IPS-15b (cell line): Measurements from ENCODE around the gene SERINC5.
"Not testable (repeated sequence)": the region's sequence is repeated elsewhere in the genome, so short reads cannot be mapped to it uniquely, and the experiment has no call there.

Experiments used
- H3K27me3 ChIP-seq: one replicate; pipeline ENCODE4 v1.6.1; 2013; ENCODE audit warnings: low read length; ENCODE audit not compliant: control insufficient read depth, insufficient read depth
- H3K36me3 ChIP-seq: one replicate; pipeline ENCODE4 v1.6.1; 2013; ENCODE audit warnings: low read length; ENCODE audit not compliant: control insufficient read depth, insufficient read depth
- H3K4me1 ChIP-seq: one replicate; pipeline ENCODE4 v1.6.1; 2013; ENCODE audit warnings: mild to moderate bottlenecking, low read length; ENCODE audit not compliant: control insufficient read depth, insufficient read depth
- H3K4me3 ChIP-seq: one replicate; pipeline ENCODE4 v1.5.1; 2013; ENCODE audit warnings: low read depth, low read length
- H3K9ac ChIP-seq: one replicate; pipeline ENCODE4 v1.6.1; 2013; ENCODE audit warnings: low read depth, mild to moderate bottlenecking, low read length
- H3K9me3 ChIP-seq: one replicate; pipeline ENCODE4 v1.6.1; 2013; ENCODE audit warnings: mild to moderate bottlenecking, low read length; ENCODE audit not compliant: control insufficient read depth, insufficient read depth

Gene SERINC5

GRCh38 chr5:80255811-80256712 is at the start of gene SERINC5:
Gene SERINC5 (minus strand): TSS chr5:80256048. CDS start chr5:80255922, 126 bp downstream.
- no peaks in the 10 kb centered on the region for H3K9me3 ChIP-seq
- peak within 1 kb of the TSS; percentile 97 for H3K4me3 ChIP-seq
- H3K36me3 ChIP-seq = peaks cover 6% of the 10 kb centered on the region
- no peaks in the 10 kb centered on the region for H3K27me3 ChIP-seq
- H3K9ac ChIP-seq = peak within 1 kb of the TSS; percentile 99
- peaks cover 18% of the 10 kb centered on the region for H3K4me1 ChIP-seq

DNA sequence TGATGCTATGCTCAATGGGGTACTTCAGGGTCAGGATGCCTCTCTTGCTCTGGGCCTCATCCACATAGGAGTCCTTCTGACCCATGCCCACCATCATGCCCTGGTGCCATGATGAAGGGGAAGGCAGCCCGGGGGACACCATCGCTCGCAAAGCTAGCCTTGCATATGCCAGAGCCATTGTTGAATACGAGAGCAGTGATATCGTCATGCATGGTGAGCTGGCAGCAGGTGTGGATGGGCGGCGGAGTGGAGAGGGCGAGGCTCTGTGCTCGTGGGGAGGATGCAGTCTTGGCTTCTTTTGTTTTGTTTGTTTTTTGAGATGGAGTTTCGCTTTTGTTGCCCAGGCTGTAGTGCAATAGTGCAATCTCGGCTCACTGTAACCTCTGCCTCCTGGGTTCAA is 46.8 kb upstream of the SERINC5 start:
- Histone ChIP-seq H3K36me3 (peaks cover 2% of the 10 kb centered on the region), H3K27me3 (no peaks in the 10 kb centered on the region), H3K4me3 (no peak overlapping the region), H3K9ac (no peak overlapping the region), H3K9me3 (no peaks in the 10 kb centered on the region), H3K4me1 (no peaks in the 10 kb centered on the region)

GRCh38 chr5:80301342-80301741 is 45.5 kb upstream of the SERINC5 start:
- H3K9ac ChIP-seq, H3K4me3 ChIP-seq, H3K36me3 ChIP-seq, H3K9me3 ChIP-seq, H3K4me1 ChIP-seq, H3K27me3 ChIP-seq: not testable (repeated sequence)

DNA sequence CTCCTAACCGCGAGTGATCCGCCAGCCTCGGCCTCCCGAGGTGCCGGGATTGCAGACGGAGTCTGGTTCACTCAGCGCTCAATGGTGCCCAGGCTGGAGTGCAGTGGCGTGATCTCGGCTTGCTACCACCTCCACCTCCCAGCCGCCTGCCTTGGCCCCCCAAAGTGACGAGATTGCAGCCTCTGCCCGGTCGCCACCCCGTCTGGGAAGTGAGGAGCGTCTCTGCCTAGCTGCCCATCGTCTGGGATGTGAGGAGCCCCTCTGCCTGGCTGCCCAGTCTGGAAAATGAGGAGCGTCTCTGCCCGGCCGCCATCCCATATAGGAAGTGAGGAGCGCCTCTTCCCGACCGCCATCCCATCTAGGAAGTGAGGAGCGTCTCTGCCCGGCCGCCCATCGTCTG is 44.9 kb upstream of the SERINC5 start:
- H3K27me3 ChIP-seq, H3K9ac ChIP-seq, H3K4me3 ChIP-seq, H3K4me1 ChIP-seq, H3K36me3 ChIP-seq, H3K9me3 ChIP-seq: not testable (repeated sequence)

GRCh38 chr5:80300125-80300524 is 44.3 kb upstream of the SERINC5 start:
- Histone ChIP-seq H3K9ac (no peak overlapping the region), H3K27me3 (no peaks in the 10 kb centered on the region), H3K9me3 (no peaks in the 10 kb centered on the region), H3K36me3 (peaks cover 2% of the 10 kb centered on the region), H3K4me1 (no peaks in the 10 kb centered on the region), H3K4me3 (no peak overlapping the region)

GRCh38 chr5:80299601-80300000 is 43.8 kb upstream of the SERINC5 start:
- no peak overlapping the region for H3K9ac ChIP-seq
- H3K27me3 ChIP-seq = no peaks in the 10 kb centered on the region
- peaks cover 2% of the 10 kb centered on the region for H3K36me3 ChIP-seq

GRCh38 chr5:80296121-80296520 is 40.3 kb upstream of the SERINC5 start:
- no peaks in the 10 kb centered on the region for H3K9me3 ChIP-seq
- H3K4me1 ChIP-seq = no peaks in the 10 kb centered on the region
- no peaks in the 10 kb centered on the region for H3K27me3 ChIP-seq
- H3K36me3 ChIP-seq = peaks cover 2% of the 10 kb centered on the region
- H3K9ac ChIP-seq = no peak overlapping the region
- H3K4me3 ChIP-seq = no peak overlapping the region

More at GRCh38 chr5:80299601-80300000, 43.8 kb upstream of the SERINC5 start:
- Histone ChIP-seq H3K4me1 (no peaks in the 10 kb centered on the region), H3K9me3 (no peaks in the 10 kb centered on the region), H3K4me3 (no peak overlapping the region)

GRCh38 chr5:80291761-80292160 is 35.9 kb upstream of the SERINC5 start:
- H3K9ac ChIP-seq = no peak overlapping the region
- no peaks in the 10 kb centered on the region for H3K36me3 ChIP-seq
- no peaks in the 10 kb centered on the region for H3K27me3 ChIP-seq
- no peak overlapping the region for H3K4me3 ChIP-seq
- no peaks in the 10 kb centered on the region for H3K9me3 ChIP-seq
- H3K4me1 ChIP-seq = no peaks in the 10 kb centered on the region

DNA sequence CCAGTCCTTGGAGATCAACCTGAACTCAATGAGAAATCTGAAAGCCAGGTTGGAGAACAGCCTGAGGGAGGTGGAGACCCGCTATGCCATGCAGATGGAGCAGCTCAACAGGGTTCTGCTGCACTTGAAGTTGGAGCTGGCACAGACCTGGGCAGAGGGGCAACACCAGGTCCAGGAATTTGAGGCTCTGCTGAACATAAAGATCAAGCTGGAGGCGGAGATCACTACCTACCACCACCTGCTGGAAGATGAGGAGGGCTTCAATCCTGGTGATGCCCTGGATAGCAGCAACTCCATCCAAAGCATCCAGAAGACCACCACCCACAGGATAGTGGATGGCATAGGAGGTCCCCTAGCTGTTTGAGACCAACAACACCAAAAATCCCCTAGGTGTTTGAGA is 33.5 kb upstream of the SERINC5 start:
- Histone ChIP-seq H3K36me3 (no peaks in the 10 kb centered on the region), H3K27me3 (no peaks in the 10 kb centered on the region), H3K9me3 (no peaks in the 10 kb centered on the region), H3K4me3 (no peak overlapping the region), H3K4me1 (no peaks in the 10 kb centered on the region), H3K9ac (no peak overlapping the region)

- H3K27me3 ChIP-seq = no peaks in the 10 kb centered on the region
- H3K9ac ChIP-seq = no peak overlapping the region
- no peaks in the 10 kb centered on the region for H3K36me3 ChIP-seq
- no peak overlapping the region for H3K4me3 ChIP-seq
- no peaks in the 10 kb centered on the region for H3K4me1 ChIP-seq
- no peaks in the 10 kb centered on the region for H3K9me3 ChIP-seq
Measured at GRCh38 chr5:80288177-80288576, 32.3 kb upstream of the SERINC5 start.

DNA sequence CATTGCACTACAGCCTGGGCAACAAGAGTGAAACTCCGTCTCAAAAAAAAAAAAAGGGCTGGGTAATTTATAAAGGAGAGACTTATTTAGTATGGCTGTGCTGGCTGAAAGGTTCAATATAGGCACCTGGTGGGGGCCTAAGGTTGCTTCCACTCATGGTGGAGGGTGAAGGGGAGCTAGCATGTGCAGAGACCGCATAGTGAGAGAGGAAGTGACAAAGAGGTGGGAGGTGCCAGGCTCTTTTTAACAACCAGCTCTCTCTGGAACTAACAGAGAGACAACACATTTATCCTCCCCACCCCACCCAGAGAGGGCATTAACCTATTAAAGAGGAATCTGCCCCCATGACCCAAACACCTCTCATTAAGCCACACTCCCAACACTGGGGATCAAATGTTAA is 28.9 kb upstream of the SERINC5 start:
- Histone ChIP-seq H3K4me3 (no peak overlapping the region), H3K9me3 (no peaks in the 10 kb centered on the region), H3K36me3 (no peaks in the 10 kb centered on the region), H3K9ac (no peak overlapping the region), H3K4me1 (no peaks in the 10 kb centered on the region), H3K27me3 (no peaks in the 10 kb centered on the region)

DNA sequence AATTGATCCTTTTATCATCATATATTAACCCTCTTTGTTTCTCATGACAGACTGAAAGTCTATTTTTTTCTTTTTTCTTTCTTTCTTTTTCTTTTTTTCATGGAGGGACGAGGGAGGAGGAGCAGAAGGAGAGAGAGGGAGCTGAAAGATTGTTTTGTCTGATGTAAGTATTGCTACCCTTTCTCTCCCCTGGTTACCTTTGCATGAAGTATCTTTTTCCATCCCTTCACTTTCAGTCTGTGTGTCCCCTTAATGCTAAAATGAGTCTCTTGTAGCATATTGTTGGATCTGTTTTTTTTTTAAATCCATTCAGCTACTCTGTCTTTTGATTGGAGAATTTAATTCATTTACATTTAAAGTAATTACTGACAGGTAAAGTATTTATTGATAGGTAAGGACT is 27.5 kb upstream of the SERINC5 start:
- no peaks in the 10 kb centered on the region for H3K4me1 ChIP-seq

More for the DNA sequence above, 27.5 kb upstream of the SERINC5 start:
- Histone ChIP-seq H3K27me3 (no peaks in the 10 kb centered on the region), H3K36me3 (no peaks in the 10 kb centered on the region), H3K4me3 (no peak overlapping the region), H3K9me3 (no peaks in the 10 kb centered on the region), H3K9ac (no peak overlapping the region)
